Endodermal cell (in vitro differentiated cells): ENCODE measurements around the gene DPP3. TPM values are rescaled to one million over a fixed set of nuclear protein-coding genes. Genes with fewer than 3 reads are reported as not detected.
A peak's percentile ranks its signal among the peaks of the same experiment; 100 is the strongest.

Experiments
- DNase-seq: peaks from one replicate; pipeline ENCODE4 v3.0.0-alpha.2; 2017
- H3K27ac ChIP-seq: 2 replicates; pipeline ENCODE4 v1.5.1; 2013; ENCODE audit warnings: mild to moderate bottlenecking, low read depth, low read length, moderate library complexity
- H3K27me3 ChIP-seq: 2 replicates; pipeline ENCODE4 v1.6.1; 2013; ENCODE audit warnings: mild to moderate bottlenecking, low read length, moderate library complexity; ENCODE audit not compliant: insufficient read depth, control insufficient read depth, poor library complexity, severe bottlenecking
- H3K36me3 ChIP-seq: 2 replicates; pipeline ENCODE4 v1.7.0; 2013; ENCODE audit warnings: mild to moderate bottlenecking, low read length, moderate library complexity; ENCODE audit not compliant: control insufficient read depth, insufficient read depth
- H3K4me1 ChIP-seq: one replicate; pipeline ENCODE4 v1.7.0; 2013; ENCODE audit warnings: low read length; ENCODE audit not compliant: control insufficient read depth, insufficient read depth
- H3K4me3 ChIP-seq: 2 replicates; pipeline ENCODE4 v1.5.1; 2013; ENCODE audit warnings: mild to moderate bottlenecking, low read length, moderate library complexity
- H3K9ac ChIP-seq: 2 replicates; pipeline ENCODE4 v1.6.1; 2013; ENCODE audit warnings: mild to moderate bottlenecking, low read length, moderate library complexity; ENCODE audit not compliant: poor library complexity, severe bottlenecking; ENCODE audit errors: extremely low read depth
- H3K9me3 ChIP-seq: 2 replicates; pipeline ENCODE4 v1.6.1; 2013; ENCODE audit warnings: mild to moderate bottlenecking, low read length, moderate library complexity; ENCODE audit not compliant: control insufficient read depth
- H3K27ac Mint-ChIP-seq: 2 replicates; pipeline ENCODE4 v1.8.0; 2020; ENCODE audit warnings: mixed read lengths
- H3K27me3 Mint-ChIP-seq: 2 replicates; pipeline ENCODE4 v1.8.0; 2021; ENCODE audit warnings: mild to moderate bottlenecking, mixed read lengths; ENCODE audit not compliant: insufficient read depth
- H3K36me3 Mint-ChIP-seq: 2 replicates; pipeline ENCODE4 v1.8.0; 2020; ENCODE audit warnings: low read depth, mixed read lengths
- H3K4me1 Mint-ChIP-seq: 2 replicates; pipeline ENCODE4 v1.8.0; 2020; ENCODE audit warnings: mixed read lengths
- H3K4me3 Mint-ChIP-seq: 2 replicates; pipeline ENCODE4 v1.8.0; 2020; ENCODE audit warnings: mild to moderate bottlenecking, moderate library complexity, mixed read lengths
- H3K9me3 Mint-ChIP-seq: 2 replicates; pipeline ENCODE4 v1.8.0; 2020; ENCODE audit warnings: mild to moderate bottlenecking, mixed read lengths
- CTCF ChIP-seq: fragments of 200-600 bp; sonication (generic); conservative IDR thresholded peaks from 2 replicates; pipeline ENCODE4 v1.5.0; 2021; ENCODE audit warnings: antibody characterized with exemption, mild to moderate bottlenecking
- WGBS, 2 experiments: methylation state at CpG; one replicate each; pipeline versions ENCODE4 v1.1.5 to v1.1.7; 2013; ENCODE audit warnings: missing lambda C conversion rate in 2 of 2, mixed read lengths in 1 of 2; ENCODE audit not compliant: insufficient coverage in 1 of 2, insufficient read length in 1 of 2; 5-methylcytosine and 5-hydroxymethylcytosine counted together
- total RNA-seq, 2 donors: library from RNA; stranded (reverse); fragmentation: NEBNext Ultra II Directional in 1 of 2; extraction: Animal tissue kit (Norgen Biotek cat#: 25700) in 1 of 2; gene quantifications; 2 replicates in 1 of 2; 3 replicates in 1 of 2; pipeline ENCODE4 v1.2.1, GENCODE V29; 2021

Gene DPP3
- total RNA-seq, 2 donors from 2014 or later = 84.8 to 86.3 TPM

- Histone ChIP-seq H3K4me1 (no peaks in the 10 kb centered on the region), H3K27ac (no peak overlapping the region), H3K27me3 (no peaks in the 10 kb centered on the region), H3K9ac (no peak overlapping the region), H3K9me3 (no peaks in the 10 kb centered on the region), H3K36me3 (peaks cover 57% of the 10 kb centered on the region), H3K4me3 (no peak overlapping the region)
- H3K36me3 Mint-ChIP-seq = peaks cover 55% of the 10 kb centered on the region
- 96 to 100% methylated on average over 3 to 4 of the region's 5 CpGs for WGBS, 2 experiments
- no peaks in the 10 kb centered on the region for H3K4me1 Mint-ChIP-seq
- no peak overlapping the region for H3K4me3 Mint-ChIP-seq
- no peak overlapping the region for H3K27ac Mint-ChIP-seq
- no peaks in the 10 kb centered on the region for H3K9me3 Mint-ChIP-seq
- no peak for TF ChIP-seq CTCF
- H3K27me3 Mint-ChIP-seq = no peaks in the 10 kb centered on the region
- DNase-seq = no peak
These were observed 18.3 kb downstream of the DPP3 start for GRCh38 chr11:66498506-66498905.

- no peak for TF ChIP-seq CTCF
- no peaks in the 10 kb centered on the region for H3K27me3 Mint-ChIP-seq
- no peak for DNase-seq
- 94 to 100% methylated on average over 1 of the region's 1 CpG for WGBS, 2 experiments
- no peak overlapping the region for H3K9ac ChIP-seq
- no peak overlapping the region for H3K4me3 Mint-ChIP-seq
- no peaks in the 10 kb centered on the region for H3K27me3 ChIP-seq
- H3K36me3 Mint-ChIP-seq = peaks cover 56% of the 10 kb centered on the region
- H3K4me1 ChIP-seq = no peaks in the 10 kb centered on the region
- no peaks in the 10 kb centered on the region for H3K9me3 Mint-ChIP-seq
- H3K27ac Mint-ChIP-seq = no peak overlapping the region
- H3K4me3 ChIP-seq = no peak overlapping the region
- H3K27ac ChIP-seq = no peak overlapping the region
- H3K36me3 ChIP-seq = peaks cover 29% of the 10 kb centered on the region
- no peaks in the 10 kb centered on the region for H3K9me3 ChIP-seq
- H3K4me1 Mint-ChIP-seq = peaks cover 3% of the 10 kb centered on the region
These were observed 25.1 kb downstream of the DPP3 start for GRCh38 chr11:66505276-66505816.

GRCh38 chr11:66509131-66509561 is 28.9 kb downstream of the DPP3 start:
- no peaks in the 10 kb centered on the region for H3K27me3 Mint-ChIP-seq
- peaks cover 37% of the 10 kb centered on the region for H3K36me3 ChIP-seq
- H3K4me1 ChIP-seq = no peaks in the 10 kb centered on the region
- H3K9ac ChIP-seq = no peak overlapping the region
- H3K27ac Mint-ChIP-seq = peak overlapping the region; percentile 72
- H3K9me3 ChIP-seq = no peaks in the 10 kb centered on the region
- no peak for TF ChIP-seq CTCF
- no peaks in the 10 kb centered on the region for H3K27me3 ChIP-seq
- 96 to 97% methylated on average over 5 to 7 of the region's 7 CpGs for WGBS, 2 experiments
- H3K4me3 Mint-ChIP-seq = no peak overlapping the region
- H3K36me3 Mint-ChIP-seq = peaks cover 45% of the 10 kb centered on the region
- H3K4me1 Mint-ChIP-seq = peaks cover 8% of the 10 kb centered on the region
- no peak for DNase-seq
- no peak overlapping the region for H3K4me3 ChIP-seq
- H3K27ac ChIP-seq = no peak overlapping the region
- H3K9me3 Mint-ChIP-seq = no peaks in the 10 kb centered on the region
